ENCODE measurements around the gene ARHGAP22. TPM values are rescaled to one million over a fixed set of nuclear protein-coding genes. Genes with fewer than 3 reads are reported as not detected.

ARHGAP22 gene
- polyA plus RNA-seq, 1 of the 3 experiments (the other 2 are of a cell fraction) = 12.4 TPM

GRCh38 chr10:48551861-48552591 is 52.8 kb downstream of the ARHGAP22 start (continued):
- no peak for TF ChIP-seq REST (IDR thresholded peaks at IDR 0.05; ENCODE audit: low read depth, low read length)
- no peak for TF ChIP-seq ZBTB33 (IDR thresholded peaks at IDR 0.05; ENCODE audit: borderline replicate concordance, low read depth)
- TF ChIP-seq RCOR1 (IDR thresholded peaks at IDR 0.05; ENCODE audit: low read length) = peak; percentile 68; the same call in 1 of the 2 replicates
- no peak for TF ChIP-seq USF1 (IDR thresholded peaks at IDR 0.05; ENCODE audit: borderline replicate concordance, low read depth)
- no peak for TF ChIP-seq SIN3A (IDR thresholded peaks at IDR 0.05; ENCODE audit: borderline replicate concordance, low read depth, low read length)

- Histone ChIP-seq H3K4me3 (ENCODE audit: low read depth in 2 of 2, low read length in 1 of 2) (no peak overlapping the region), H3K36me3 (replicated peaks in 1 of 2; ENCODE audit: control insufficient read depth in 1 of 2, insufficient read depth in 2 of 2, low read length in 1 of 2) (peaks cover 0 to 19% of the 10 kb centered on the region in 2 experiments), H3K27ac (ENCODE audit: low read depth in 2 of 2, low read length in 1 of 2) (peak overlapping the region in 1 of 2 experiments; percentile 74; a peak in 2 of 4 replicates), H3K4me1 (ENCODE audit: control insufficient read depth in 1 of 2, insufficient read depth in 2 of 2, low read depth in 1 of 2, low read length in 1 of 2) (peaks cover 0 to 37% of the 10 kb centered on the region in 2 experiments; a peak in 3 of 4 replicates), H3K4me2 (no peak overlapping the region), H4K20me1 (ENCODE audit: insufficient read depth) (no peaks in the 10 kb centered on the region), H3K79me2 (ENCODE audit: insufficient read depth) (peaks cover 18% of the 10 kb centered on the region; the same call in 1 of the 2 replicates), H2AFZ (ENCODE audit: low read depth) (no peak overlapping the region), H3F3A (replicated peaks; ENCODE audit: insufficient read depth) (no peaks in the 10 kb centered on the region), H3K9me2 (no peaks in the 10 kb centered on the region), H3K9ac (no peak overlapping the region), H3K27me3 (ENCODE audit: insufficient read depth) (no peaks in the 10 kb centered on the region), H3K9me3 (no peaks in the 10 kb centered on the region)
- ChIA-PET CTCF (interaction anchor here (0.9 to 18.6 kb wide), 21 partner anchors 9 to 857 kb away, joined by 3 to 662 read pairs (median 5); partner anchors contain the start of gene ARHGAP22), POLR2A (interaction anchor here (0.7 to 4.3 kb wide), 2 partner anchors 105 to 187 kb away, joined by 3 to 25 read pairs; no protein-coding TSS in a partner anchor)
- WGBS (ENCODE audit: low lambda C conversion rate) = 0% methylated on average over 1 of the region's 3 CpGs
- DNase-seq = no peak
- TF ChIP-seq FOSL2 (IDR thresholded peaks at IDR 0.05; ENCODE audit: borderline replicate concordance, low read depth) (no peak), PBX3 (IDR thresholded peaks at IDR 0.05) (no peak), USF2 (IDR thresholded peaks at IDR 0.05; ENCODE audit: borderline replicate concordance, low read depth, low read length) (no peak), IRF3 (IDR thresholded peaks at IDR 0.05; ENCODE audit: low read depth, low read length) (no peak), NFIC (IDR thresholded peaks at IDR 0.05; ENCODE audit: borderline replicate concordance) (no peak), REST (IDR thresholded peaks at IDR 0.05; ENCODE audit: low read depth, low read length) (no peak), EZH2phosphoT487 (IDR thresholded peaks at IDR 0.05; ENCODE audit: borderline replicate concordance, low read depth) (no peak), FOXM1 (IDR thresholded peaks at IDR 0.05; ENCODE audit: low read depth) (no peak), RAD21 (IDR thresholded peaks at IDR 0.05; ENCODE audit: low read length) (no peak), TCF12 (IDR thresholded peaks at IDR 0.05) (no peak), SIN3A (IDR thresholded peaks at IDR 0.05; ENCODE audit: borderline replicate concordance, low read depth, low read length) (no peak)
Measured at GRCh38 chr10:48550977-48551376, 53.9 kb downstream of the ARHGAP22 start.
